H1 (cell line): ENCODE data around the gene CLEC16A. TPM values are rescaled to one million over a fixed set of nuclear protein-coding genes. Genes with fewer than 3 reads are reported as not detected.

Source experiments
- CTCF ChIA-PET: fragments of 300-600 bp; sonication (Branson Sonifier 250); formaldehyde crosslinking; loops from one replicate; lab custom pipeline; 2021; ENCODE audit not compliant: partially characterized antibody; lab: Charles Lee
- POLR2A ChIA-PET: fragments of 300-600 bp; sonication (Branson Sonifier 250); formaldehyde crosslinking; loops from one replicate; lab custom pipeline; 2021; ENCODE audit warnings: inconsistent platforms; ENCODE audit not compliant: partially characterized antibody; lab: Charles Lee
- DNase-seq, 2 experiments: peaks; one replicate each; pipeline versions ENCODE4 v3.0.0 to v3.0.0-alpha.2; 2010 to 2022; ENCODE audit warnings: low spot score in 2 of 2, low read depth in 1 of 2, mixed read lengths in 1 of 2
- FAIRE-seq: peaks from 2 replicates; lab custom pipeline; 2011; peaks lifted over from hg19 to GRCh38; lab: Jason Lieb, UNC
- H2AFZ ChIP-seq: 2 replicates; pipeline ENCODE4 v1.8.1; 2012; ENCODE audit warnings: low read length, inconsistent platforms
- H2AK5ac ChIP-seq: 2 replicates; pipeline ENCODE4 v1.6.1; 2013; ENCODE audit warnings: low read depth, low read length
- H2BK120ac ChIP-seq: replicated peaks from 2 replicates; pipeline ENCODE3; 2013; ENCODE audit warnings: low read depth, low read length, inconsistent platforms
- H2BK12ac ChIP-seq: 2 replicates; pipeline ENCODE4 v1.6.1; 2013; ENCODE audit warnings: low read depth, low read length
- H2BK15ac ChIP-seq: 2 replicates; pipeline ENCODE4 v1.6.1; 2013; ENCODE audit warnings: low read length
- H2BK20ac ChIP-seq: 2 replicates; pipeline ENCODE4 v1.6.1; 2013; ENCODE audit warnings: low read length
- H2BK5ac ChIP-seq: 2 replicates; pipeline ENCODE4 v1.6.1; 2013; ENCODE audit warnings: low read depth, low read length
- H3K14ac ChIP-seq: 2 replicates; pipeline ENCODE4 v1.6.1; 2013; ENCODE audit warnings: inconsistent platforms; ENCODE audit not compliant: insufficient read length
- H3K18ac ChIP-seq: 2 replicates; pipeline ENCODE4 v1.6.1; 2013; ENCODE audit warnings: low read length; ENCODE audit errors: extremely low read depth
- H3K23ac ChIP-seq: 2 replicates; pipeline ENCODE4 v1.6.1; 2013; ENCODE audit warnings: inconsistent platforms; ENCODE audit not compliant: insufficient read length
- H3K23me2 ChIP-seq: 2 replicates; pipeline ENCODE4 v1.6.1; 2013; ENCODE audit warnings: low read depth, low read length
- H3K27ac ChIP-seq: 2 replicates; pipeline ENCODE4 v1.6.1; 2011; ENCODE audit warnings: low read depth, low read length, inconsistent platforms
- H3K27me3 ChIP-seq, 4 experiments: replicated peaks in 1 of 4; 1 replicate in 1 of 4; 2 replicates in 3 of 4; pipeline versions ENCODE4 v1.6.1 to v1.8.1; 2011 to 2013; ENCODE audit warnings: low read length in 3 of 4, mild to moderate bottlenecking in 3 of 4, inconsistent platforms in 2 of 4, mixed read lengths in 2 of 4, moderate library complexity in 1 of 4; ENCODE audit not compliant: control insufficient read depth in 3 of 4, insufficient read depth in 3 of 4; ENCODE audit errors: extremely low read depth in 1 of 4
- H3K36me3 ChIP-seq, 4 experiments: 2 replicates each; pipeline versions ENCODE4 v1.6.1 to v1.8.1; 2011 to 2013; ENCODE audit warnings: mild to moderate bottlenecking in 4 of 4, low read length in 3 of 4, moderate library complexity in 2 of 4, control low read depth in 1 of 4, inconsistent platforms in 1 of 4; ENCODE audit not compliant: insufficient read depth in 4 of 4, control insufficient read depth in 2 of 4
- H3K4ac ChIP-seq: replicated peaks from 2 replicates; pipeline ENCODE3; 2013; ENCODE audit warnings: low read length, low read depth, mixed read lengths, inconsistent platforms; ENCODE audit not compliant: insufficient read length
- H3K4me1 ChIP-seq, 4 experiments: replicated peaks in 1 of 4; 1 replicate in 1 of 4; 2 replicates in 3 of 4; pipeline versions ENCODE4 v1.6.1 to v1.8.1; 2011 to 2013; ENCODE audit warnings: low read length in 3 of 4, inconsistent platforms in 2 of 4, mixed read lengths in 1 of 4; ENCODE audit not compliant: insufficient read depth in 4 of 4, control insufficient read depth in 3 of 4
- H3K4me2 ChIP-seq, 2 experiments: 2 replicates each; pipeline versions ENCODE4 v1.6.1 to v1.8.1; 2011 to 2013; ENCODE audit warnings: low read depth in 2 of 2, low read length in 2 of 2, control low read depth in 1 of 2, inconsistent platforms in 1 of 2, mild to moderate bottlenecking in 1 of 2; ENCODE audit not compliant: insufficient read depth in 1 of 2
- H3K4me3 ChIP-seq, 4 experiments: fragments of 200-600, 300-600 bp in 1 of 4; sonication (generic), shearing (Covaris generic), sonication (Bioruptor Twin) in 1 of 4; 2 replicates each; pipeline versions ENCODE4 v1.5.1 to v1.8.1; 2011 to 2016; ENCODE audit warnings: low read length in 4 of 4, low read depth in 3 of 4, control low read depth in 2 of 4, inconsistent platforms in 2 of 4, mild to moderate bottlenecking in 2 of 4, mixed read lengths in 1 of 4, moderate library complexity in 1 of 4; ENCODE audit not compliant: insufficient read depth in 2 of 4; ENCODE audit errors: extremely low read depth in 1 of 4
- H3K56ac ChIP-seq: replicated peaks from 2 replicates; pipeline ENCODE3; 2013; ENCODE audit warnings: low read depth, mild to moderate bottlenecking, mixed read lengths, low read length, inconsistent platforms; ENCODE audit not compliant: insufficient read length
- H3K79me1 ChIP-seq: 2 replicates; pipeline ENCODE4 v1.6.1; 2013; ENCODE audit warnings: low read depth, low read length, control low read depth
- H3K79me2 ChIP-seq, 2 experiments: 2 replicates each; pipeline versions ENCODE4 v1.6.1 to v1.8.1; 2012 to 2013; ENCODE audit warnings: low read length in 2 of 2, mild to moderate bottlenecking in 2 of 2, inconsistent platforms in 1 of 2; ENCODE audit not compliant: insufficient read depth in 2 of 2, control insufficient read depth in 1 of 2
- H3K9ac ChIP-seq, 4 experiments: replicated peaks in 1 of 4; 1 replicate in 1 of 4; 2 replicates in 3 of 4; pipeline versions ENCODE4 v1.6.1 to v1.8.1; 2011 to 2013; ENCODE audit warnings: low read depth in 3 of 4, low read length in 3 of 4, control low read depth in 2 of 4, mild to moderate bottlenecking in 2 of 4, moderate library complexity in 2 of 4, inconsistent platforms in 1 of 4; ENCODE audit errors: extremely low read depth in 1 of 4
- H3K9me3 ChIP-seq, 2 experiments: 2 replicates each; pipeline versions ENCODE4 v1.6.1 to v1.8.1; 2012 to 2013; ENCODE audit warnings: mild to moderate bottlenecking in 2 of 2, moderate library complexity in 2 of 2, control low read depth in 1 of 2, inconsistent platforms in 1 of 2, low read depth in 1 of 2, low read length in 1 of 2, mixed read lengths in 1 of 2; ENCODE audit not compliant: insufficient read depth in 2 of 2
- H4K20me1 ChIP-seq, 2 experiments: replicated peaks in 1 of 2; 2 replicates each; pipeline versions ENCODE3 to v1.8.1; 2011 to 2013; ENCODE audit warnings: inconsistent platforms in 2 of 2, low read length in 2 of 2, mild to moderate bottlenecking in 1 of 2; ENCODE audit not compliant: insufficient read depth in 2 of 2, control insufficient read depth in 1 of 2
- H4K5ac ChIP-seq: 2 replicates; pipeline ENCODE4 v1.6.1; 2013; ENCODE audit warnings: low read length, low read depth, mixed read lengths, inconsistent platforms; ENCODE audit not compliant: insufficient read length
- H4K8ac ChIP-seq: 2 replicates; pipeline ENCODE4 v1.8.0; 2013; ENCODE audit warnings: mild to moderate bottlenecking, moderate library complexity, low read length, inconsistent platforms; ENCODE audit not compliant: insufficient read depth; ENCODE audit errors: extremely low read depth
- H4K91ac ChIP-seq: replicated peaks from 2 replicates; pipeline ENCODE3; 2013; ENCODE audit warnings: low read length, mixed read lengths, inconsistent platforms; ENCODE audit not compliant: insufficient read length
- EGR1 ChIP-seq: IDR thresholded peaks from 2 replicates; pipeline ENCODE4 v1.6.1; 2011; ENCODE audit warnings: low read depth, low read length, borderline replicate concordance
- JUN ChIP-seq: IDR thresholded peaks from 2 replicates; pipeline ENCODE4 v1.6.1; 2011; ENCODE audit warnings: low read depth, mild to moderate bottlenecking, improper control_type of control experiment, low read length
- KDM1A ChIP-seq: fragments of 200-600, 300-600 bp; sonication (generic); IDR thresholded peaks from 2 replicates; pipeline ENCODE4 v1.7.1; 2016; ENCODE audit warnings: mild to moderate bottlenecking, low read length, borderline replicate concordance
- MAFK ChIP-seq: IDR thresholded peaks from 2 replicates; pipeline ENCODE4 v1.6.1; 2012; ENCODE audit warnings: low read depth, mild to moderate bottlenecking, improper control_type of control experiment, low read length
- NANOG ChIP-seq: IDR thresholded peaks from 2 replicates; pipeline ENCODE4 v1.6.1; 2011; ENCODE audit warnings: low read length, low read depth, mild to moderate bottlenecking, inconsistent platforms; ENCODE audit not compliant: insufficient read depth, poor library complexity, severe bottlenecking
- NRF1 ChIP-seq: IDR thresholded peaks from 2 replicates; pipeline ENCODE4 v1.6.1; 2011; ENCODE audit warnings: mild to moderate bottlenecking, low read depth, low read length, improper control_type of control experiment
- PHF8 ChIP-seq: fragments of 200-600 bp; sonication (generic); conservative IDR thresholded peaks from 2 replicates; pipeline ENCODE4 v1.7.1; 2012; ENCODE audit warnings: low read depth, mild to moderate bottlenecking, inconsistent platforms, low read length, moderate library complexity
- POLR2AphosphoS5 ChIP-seq: IDR thresholded peaks from 2 replicates; pipeline ENCODE4 v1.6.1; 2011; ENCODE audit warnings: low read depth, low read length
- POU5F1 ChIP-seq: IDR thresholded peaks from 2 replicates; pipeline ENCODE4 v1.6.1; 2011; ENCODE audit warnings: low read depth, mild to moderate bottlenecking, low read length, moderate library complexity
- SAP30 ChIP-seq: fragments of 300-600 bp; sonication (generic); IDR thresholded peaks from 2 replicates; pipeline ENCODE4 v1.7.1; 2012; ENCODE audit warnings: low read length, moderate library complexity, mild to moderate bottlenecking, inconsistent platforms; ENCODE audit not compliant: insufficient read depth, insufficient replicate concordance
- SIRT6 ChIP-seq: IDR thresholded peaks from one replicate; pipeline ENCODE4 v1.7.1; 2012; ENCODE audit warnings: low read length, inconsistent platforms
- SP1 ChIP-seq: IDR thresholded peaks from 2 replicates; pipeline ENCODE4 v1.6.1; 2011; ENCODE audit warnings: low read depth, low read length
- SRF ChIP-seq: IDR thresholded peaks from 2 replicates; pipeline ENCODE4 v1.6.1; 2011; ENCODE audit warnings: mild to moderate bottlenecking, low read depth, low read length, moderate library complexity
- TBP ChIP-seq: IDR thresholded peaks from 2 replicates; pipeline ENCODE4 v1.6.1; 2011; ENCODE audit warnings: low read depth, low read length, improper control_type of control experiment
- polyA plus RNA-seq, 7 experiments: library from polyadenylated mRNA; depleted of rRNA in 3 of 7; stranded (reverse) in 5 of 7; unstranded in 2 of 7; fragments of >200 nt in 5 of 7; fragments of 200-250 nt in 2 of 7; gene quantifications; 1 replicate in 5 of 7; 2 replicates in 1 of 7; 4 replicates in 1 of 7; pipeline versions ENCODE4 v1.2.1 to v1.2.3, GENCODE V29; 2011 to 2013; ENCODE audit warnings: missing spikeins in 2 of 7, mixed read lengths in 2 of 7
- total RNA-seq: library from RNA; stranded (reverse); fragmentation: NEBNext Ultra II Directional; extraction: Animal tissue kit (Norgen Biotek cat#: 25700); gene quantifications from 2 replicates; pipeline ENCODE4 v1.2.1, GENCODE V29; 2021
- TF ChIP-seq, protein P1 (sequence below): IDR thresholded peaks from 2 replicates; pipeline ENCODE4 v1.6.1; 2012; ENCODE audit warnings: low read length, inconsistent platforms

CLEC16A gene
- total and polyA plus RNA-seq, 2 of the 8 experiments (the other 6 are each of a cell fraction or from before 2014, with no cell fraction given) = 7.6 to 19.3 TPM

DNA sequence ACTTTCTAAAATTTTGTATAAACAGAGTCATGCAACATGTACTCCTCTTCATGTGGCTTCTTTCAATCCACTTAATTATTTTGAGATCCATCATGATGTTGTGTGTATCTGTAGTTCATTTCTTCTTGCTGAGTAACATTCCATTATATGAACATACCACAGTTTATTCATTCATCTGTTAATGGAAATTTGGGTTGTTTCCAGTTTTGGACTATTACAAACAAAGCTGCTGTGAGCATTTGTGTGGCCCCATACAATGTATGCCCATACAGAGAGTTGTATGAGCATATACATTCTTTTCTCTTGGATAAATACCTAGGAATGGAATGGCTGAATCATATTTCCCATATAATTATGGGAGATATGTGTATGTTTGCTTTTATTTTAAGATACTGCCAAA lies 85.6 kb downstream of the CLEC16A start:
- Histone ChIP-seq H2BK12ac (no peak overlapping the region), H4K91ac (no peak overlapping the region), H3K4me2 (no peak overlapping the region), H3K79me1 (no peaks in the 10 kb centered on the region), H2AFZ (no peak overlapping the region), H4K8ac (no peak overlapping the region), H3K27ac (no peak overlapping the region), H3K9ac (no peak overlapping the region), H3K56ac (no peak overlapping the region), H3K14ac (no peak overlapping the region), H2BK120ac (no peak overlapping the region), H4K5ac (no peak overlapping the region), H3K23ac (no peak overlapping the region), H3K9me3 (no peaks in the 10 kb centered on the region), H2BK20ac (no peak overlapping the region), H3K4ac (no peak overlapping the region), H2AK5ac (no peak overlapping the region), H2BK5ac (no peak overlapping the region), H3K4me1 (peaks cover 0 to 2% (median 0%) of the 10 kb centered on the region in 4 experiments; a peak in 3 of 7 replicates), H3K4me3 (no peak overlapping the region), H4K20me1 (peaks cover 0 to 2% of the 10 kb centered on the region in 2 experiments), H3K79me2 (no peaks in the 10 kb centered on the region), H3K27me3 (no peaks in the 10 kb centered on the region), H3K36me3 (peaks cover 0 to 3% (median 2%) of the 10 kb centered on the region in 4 experiments; a peak in 3 of 8 replicates), H3K18ac (no peak overlapping the region), H2BK15ac (no peak overlapping the region), H3K23me2 (no peaks in the 10 kb centered on the region)
- no peak for DNase-seq
- no peak for FAIRE-seq
- POLR2A ChIA-PET = no interaction called here
- CTCF ChIA-PET = interaction anchor here (0.5 to 1.1 kb wide), 2 partner anchors 15 to 77 kb away, joined by 4 to 5 read pairs; no protein-coding TSS in a partner anchor
- TF ChIP-seq MAFK (no peak), PHF8 (no peak), SAP30 (no peak), SRF (no peak), EGR1 (no peak), SIRT6 (no peak), NANOG (no peak), POLR2AphosphoS5 (no peak), JUN (no peak), SP1 (no peak), NRF1 (no peak), KDM1A (no peak), POU5F1 (no peak), TBP (no peak)
- TF ChIP-seq, protein P1, sequence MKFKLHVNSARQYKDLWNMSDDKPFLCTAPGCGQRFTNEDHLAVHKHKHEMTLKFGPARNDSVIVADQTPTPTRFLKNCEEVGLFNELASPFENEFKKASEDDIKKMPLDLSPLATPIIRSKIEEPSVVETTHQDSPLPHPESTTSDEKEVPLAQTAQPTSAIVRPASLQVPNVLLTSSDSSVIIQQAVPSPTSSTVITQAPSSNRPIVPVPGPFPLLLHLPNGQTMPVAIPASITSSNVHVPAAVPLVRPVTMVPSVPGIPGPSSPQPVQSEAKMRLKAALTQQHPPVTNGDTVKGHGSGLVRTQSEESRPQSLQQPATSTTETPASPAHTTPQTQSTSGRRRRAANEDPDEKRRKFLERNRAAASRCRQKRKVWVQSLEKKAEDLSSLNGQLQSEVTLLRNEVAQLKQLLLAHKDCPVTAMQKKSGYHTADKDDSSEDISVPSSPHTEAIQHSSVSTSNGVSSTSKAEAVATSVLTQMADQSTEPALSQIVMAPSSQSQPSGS = no peak
